Astrocyte (in vitro differentiated cells and primary cell): ENCODE measurements around the gene SMC6. TPM values are rescaled to one million over a fixed set of nuclear protein-coding genes. Genes with fewer than 3 reads are reported as not detected.

Experiments used
- DNase-seq: peaks from one replicate; pipeline ENCODE4 v3.0.0-alpha.2; 2010; ENCODE audit warnings: low read depth
- FAIRE-seq: peaks from 2 replicates; lab custom pipeline; 2011; peaks lifted over from hg19 to GRCh38; lab: Jason Lieb, UNC
- H2AFZ ChIP-seq: 2 replicates; pipeline ENCODE4 v1.6.0; 2012; ENCODE audit warnings: low read depth, low read length, inconsistent platforms
- H3K27ac ChIP-seq: 2 replicates; pipeline ENCODE4 v1.5.1; 2011; ENCODE audit warnings: low read depth, low read length, inconsistent platforms
- H3K27me3 ChIP-seq: 2 replicates; pipeline ENCODE4 v1.6.0; 2011; ENCODE audit warnings: low read length, inconsistent platforms; ENCODE audit not compliant: insufficient read depth
- H3K36me3 ChIP-seq: 2 replicates; pipeline ENCODE4 v1.5.1; 2011; ENCODE audit warnings: low read length, inconsistent platforms; ENCODE audit not compliant: insufficient read depth
- H3K4me1 ChIP-seq: 2 replicates; pipeline ENCODE4 v1.5.1; 2011; ENCODE audit warnings: low read length, inconsistent platforms; ENCODE audit not compliant: insufficient read depth
- H3K4me2 ChIP-seq: 2 replicates; pipeline ENCODE4 v1.6.0; 2012; ENCODE audit warnings: low read length, inconsistent platforms
- H3K4me3 ChIP-seq: 2 replicates; pipeline ENCODE4 v1.5.1; 2011; ENCODE audit warnings: low read depth, mild to moderate bottlenecking, low read length, inconsistent platforms; ENCODE audit not compliant: insufficient read depth
- H3K79me2 ChIP-seq: 2 replicates; pipeline ENCODE4 v1.6.0; 2012; ENCODE audit warnings: mild to moderate bottlenecking, low read length, inconsistent platforms; ENCODE audit not compliant: insufficient read depth
- H3K9ac ChIP-seq: 2 replicates; pipeline ENCODE4 v1.6.0; 2012; ENCODE audit warnings: mild to moderate bottlenecking, low read length, inconsistent platforms
- H3K9me3 ChIP-seq: 2 replicates; pipeline ENCODE4 v1.5.1; 2012; ENCODE audit warnings: low read depth, mild to moderate bottlenecking, low read length, inconsistent platforms; ENCODE audit not compliant: insufficient read depth
- H4K20me1 ChIP-seq: 2 replicates; pipeline ENCODE4 v1.6.0; 2012; ENCODE audit warnings: low read length, inconsistent platforms; ENCODE audit not compliant: insufficient read depth
- H3K27ac Mint-ChIP-seq: one replicate; pipeline ENCODE4 v1.8.0; 2021; ENCODE audit warnings: mild to moderate bottlenecking, mixed read lengths; ENCODE audit not compliant: unreplicated experiment
- H3K27me3 Mint-ChIP-seq: one replicate; pipeline ENCODE4 v1.8.0; 2021; ENCODE audit warnings: low read depth, mixed read lengths; ENCODE audit not compliant: unreplicated experiment
- H3K36me3 Mint-ChIP-seq: one replicate; pipeline ENCODE4 v1.8.0; 2021; ENCODE audit warnings: low read depth, mixed read lengths; ENCODE audit not compliant: unreplicated experiment
- H3K4me1 Mint-ChIP-seq: one replicate; pipeline ENCODE4 v1.8.0; 2021; ENCODE audit warnings: low read depth, mixed read lengths; ENCODE audit not compliant: unreplicated experiment
- H3K4me3 Mint-ChIP-seq: one replicate; pipeline ENCODE4 v1.8.0; 2021; ENCODE audit warnings: mild to moderate bottlenecking, moderate library complexity, mixed read lengths; ENCODE audit not compliant: unreplicated experiment
- H3K9me3 Mint-ChIP-seq: one replicate; pipeline ENCODE4 v1.8.0; 2021; ENCODE audit warnings: mild to moderate bottlenecking, mixed read lengths; ENCODE audit not compliant: unreplicated experiment
- CTCF ChIP-seq: IDR thresholded peaks from 2 replicates; pipeline ENCODE4 v1.5.1; 2011; ENCODE audit warnings: low read depth, mild to moderate bottlenecking, inconsistent platforms, low read length, moderate library complexity; ENCODE audit not compliant: insufficient read depth
- EZH2 ChIP-seq: IDR thresholded peaks from 2 replicates; pipeline ENCODE4 v1.6.1; 2012; ENCODE audit warnings: mild to moderate bottlenecking, low read length, inconsistent platforms; ENCODE audit not compliant: insufficient read depth
- total RNA-seq: library from RNA; stranded (reverse); gene quantifications from 2 replicates; pipeline ENCODE4 v1.2.1, GENCODE V29; 2021

SMC6 gene
- total RNA-seq, 1 donor from 2014 or later = 20.1 TPM

- H3K4me2 ChIP-seq = no peak overlapping the region
- no peaks in the 10 kb centered on the region for H3K79me2 ChIP-seq
- H3K27me3 ChIP-seq = no peaks in the 10 kb centered on the region
- FAIRE-seq (no peak), DNase-seq (no peak)
- H3K36me3 ChIP-seq = peaks cover 14% of the 10 kb centered on the region
- no peak overlapping the region for H3K4me3 Mint-ChIP-seq
- TF ChIP-seq CTCF = no peak
- TF ChIP-seq EZH2 = no peak
- H2AFZ ChIP-seq = no peak overlapping the region
- H4K20me1 ChIP-seq = no peaks in the 10 kb centered on the region
- no peaks in the 10 kb centered on the region for H3K4me1 ChIP-seq
- peaks cover 3% of the 10 kb centered on the region for H3K4me1 Mint-ChIP-seq
- no peaks in the 10 kb centered on the region for H3K27me3 Mint-ChIP-seq
- H3K9me3 Mint-ChIP-seq = no peaks in the 10 kb centered on the region
- no peak overlapping the region for H3K27ac ChIP-seq
- H3K4me3 ChIP-seq = no peak overlapping the region
- H3K27ac Mint-ChIP-seq = no peak overlapping the region
- H3K36me3 Mint-ChIP-seq = no peaks in the 10 kb centered on the region
- no peak overlapping the region for H3K9ac ChIP-seq
- H3K9me3 ChIP-seq = no peaks in the 10 kb centered on the region
Measured at GRCh38 chr2:17781482-17781881, 27.9 kb upstream of the SMC6 start.

GRCh38 chr2:17780546-17780945 lies 26.9 kb upstream of the SMC6 start:
- TF ChIP-seq CTCF = no peak
- TF ChIP-seq EZH2 = no peak

GRCh38 chr2:17772532-17772931 lies 18.9 kb upstream of the SMC6 start:
- Mint-ChIP-seq H3K36me3 (peaks cover 1% of the 10 kb centered on the region), H3K9me3 (no peaks in the 10 kb centered on the region), H3K4me1 (no peaks in the 10 kb centered on the region), H3K4me3 (no peak overlapping the region), H3K27me3 (no peaks in the 10 kb centered on the region), H3K27ac (no peak overlapping the region)
- FAIRE-seq (no peak), DNase-seq (no peak)
- Histone ChIP-seq H3K9ac (no peak overlapping the region), H3K27ac (no peak overlapping the region), H3K4me2 (no peak overlapping the region), H2AFZ (no peak overlapping the region), H4K20me1 (no peaks in the 10 kb centered on the region), H3K9me3 (no peaks in the 10 kb centered on the region), H3K4me1 (no peaks in the 10 kb centered on the region), H3K36me3 (peaks cover 19% of the 10 kb centered on the region), H3K4me3 (no peak overlapping the region), H3K27me3 (no peaks in the 10 kb centered on the region), H3K79me2 (no peaks in the 10 kb centered on the region)
- TF ChIP-seq EZH2 = no peak
- no peak for TF ChIP-seq CTCF

More at GRCh38 chr2:17780546-17780945, 26.9 kb upstream of the SMC6 start:
- H3K4me1 Mint-ChIP-seq = peaks cover 3% of the 10 kb centered on the region
- no peak overlapping the region for H3K27ac Mint-ChIP-seq
- no peak overlapping the region for H3K4me3 Mint-ChIP-seq
- no peaks in the 10 kb centered on the region for H3K9me3 Mint-ChIP-seq
- Histone ChIP-seq H4K20me1 (no peaks in the 10 kb centered on the region), H2AFZ (no peak overlapping the region), H3K4me2 (no peak overlapping the region), H3K27me3 (no peaks in the 10 kb centered on the region), H3K27ac (no peak overlapping the region), H3K9me3 (no peaks in the 10 kb centered on the region), H3K4me1 (no peaks in the 10 kb centered on the region), H3K4me3 (no peak overlapping the region), H3K36me3 (peaks cover 17% of the 10 kb centered on the region), H3K9ac (no peak overlapping the region), H3K79me2 (no peaks in the 10 kb centered on the region)
- H3K36me3 Mint-ChIP-seq = peaks cover 1% of the 10 kb centered on the region
- H3K27me3 Mint-ChIP-seq = no peaks in the 10 kb centered on the region
- no peak for FAIRE-seq
- DNase-seq = peak; percentile 34
